DMS153 treated with DMSO at 0.1 percent for 48 hours (cell line): ENCODE data around the gene KRT17.

Source experiments
- DNase-seq: peaks from one replicate; lab custom pipeline; 2025; ENCODE audit not compliant: unreplicated experiment; lab: John Stamatoyannopoulos, UW

KRT17 gene

DNA sequence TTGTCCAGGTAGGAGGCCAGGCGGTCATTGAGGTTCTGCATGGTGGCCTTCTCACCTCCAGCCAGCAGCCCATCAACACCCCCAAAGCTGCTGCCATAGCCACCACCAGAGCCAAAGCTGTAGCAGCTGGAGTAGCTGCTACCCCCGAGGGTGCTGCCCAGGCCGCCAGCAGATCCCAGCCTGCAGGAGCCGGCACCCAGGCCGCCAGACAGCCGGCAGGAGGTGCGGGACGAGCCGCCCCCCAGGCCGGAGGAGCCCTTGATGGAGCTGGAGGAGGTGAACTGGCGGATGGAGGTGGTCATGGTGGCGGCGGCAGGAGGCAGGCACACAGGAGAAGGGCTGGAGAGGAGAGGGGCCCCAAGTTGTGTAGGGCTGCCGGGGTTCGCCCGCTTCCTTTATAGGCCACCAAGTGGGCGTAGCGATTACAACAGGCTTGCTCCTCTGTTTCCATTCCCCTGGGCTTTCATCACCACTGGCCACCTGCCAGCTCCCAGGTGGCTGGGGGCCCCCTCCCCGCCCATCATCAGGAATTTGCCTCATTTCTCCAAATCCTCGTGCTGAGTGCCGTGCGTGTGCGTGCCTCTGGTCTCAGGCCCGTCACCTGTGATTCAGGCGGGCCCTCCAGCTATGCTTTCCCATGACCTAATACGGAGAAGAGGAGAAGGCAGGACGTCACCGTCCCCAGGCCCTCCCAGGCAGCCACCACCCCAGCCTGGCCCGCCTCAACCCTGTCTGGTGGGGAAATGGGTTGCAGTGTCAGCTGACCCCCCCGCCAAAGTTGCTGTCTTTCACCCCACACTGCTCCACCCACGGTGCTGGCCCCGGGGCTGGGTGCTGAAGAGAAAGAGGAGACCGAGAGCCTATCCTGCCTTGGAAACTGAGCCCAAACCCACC lies at the start of gene KRT17:
KRT17 (minus strand) TSS at position 368 of the 894 bp plus-strand sequence; CDS start at position 302, 66 bp downstream.
- DNase-seq: peak; percentile 3

DNA sequence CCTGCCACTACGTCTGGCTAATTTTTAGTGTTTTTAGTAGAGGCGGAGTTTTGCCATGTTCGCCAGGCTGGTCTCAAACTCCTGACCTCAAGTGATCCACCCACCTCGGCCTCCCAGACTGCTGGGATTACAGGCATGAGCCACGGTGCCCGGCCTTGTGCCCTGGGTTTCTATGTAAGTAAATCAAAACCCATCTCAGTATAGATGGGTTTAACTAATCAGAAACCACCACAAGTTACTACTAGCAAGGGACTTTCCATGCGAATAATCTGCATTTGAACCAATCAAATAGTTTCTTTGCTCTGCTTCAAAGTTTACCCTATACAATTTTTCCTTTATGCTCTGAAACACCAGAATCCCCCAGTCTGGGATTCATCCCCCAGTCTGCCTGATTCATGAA lies 47.8 kb upstream of the KRT17 start:
- no peak for DNase-seq

DNA sequence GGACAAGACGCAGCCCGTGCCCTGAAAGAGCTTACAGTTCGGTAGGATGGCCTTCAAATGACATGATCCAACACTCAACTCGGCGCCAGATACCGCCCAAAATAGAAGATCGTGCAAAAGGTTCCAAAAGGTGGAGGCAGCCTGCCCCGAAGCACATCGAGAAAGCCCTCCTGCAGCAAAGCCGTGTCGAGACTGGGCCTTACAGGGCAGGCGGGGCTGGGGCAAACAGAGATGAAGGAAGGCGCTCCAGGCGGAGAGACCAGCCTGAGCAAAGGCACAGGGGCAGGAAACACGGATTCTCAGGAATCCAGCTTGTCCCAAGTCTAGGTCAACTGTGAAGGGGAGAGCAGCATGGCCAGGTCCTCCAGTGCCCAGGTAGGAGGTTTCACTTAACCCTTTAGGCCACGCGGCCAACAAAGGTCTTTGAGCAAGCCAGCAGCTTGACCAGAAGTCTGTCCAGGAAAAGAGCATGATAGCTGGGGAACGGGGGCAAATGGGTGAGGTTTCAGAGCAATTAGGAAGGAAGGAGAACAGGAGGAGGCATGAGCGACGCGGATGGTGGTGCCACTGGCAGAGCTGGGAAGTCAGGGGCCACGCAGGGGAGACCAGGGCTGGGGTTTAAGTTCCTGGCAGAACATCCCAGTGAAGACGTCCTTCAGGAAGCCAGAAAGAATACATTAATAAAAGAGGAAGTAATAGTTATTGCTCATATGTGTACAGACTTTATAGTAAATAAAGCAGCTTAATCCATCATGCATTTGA lies 43.1 kb upstream of the KRT17 start:
- DNase-seq: no peak

DNA sequence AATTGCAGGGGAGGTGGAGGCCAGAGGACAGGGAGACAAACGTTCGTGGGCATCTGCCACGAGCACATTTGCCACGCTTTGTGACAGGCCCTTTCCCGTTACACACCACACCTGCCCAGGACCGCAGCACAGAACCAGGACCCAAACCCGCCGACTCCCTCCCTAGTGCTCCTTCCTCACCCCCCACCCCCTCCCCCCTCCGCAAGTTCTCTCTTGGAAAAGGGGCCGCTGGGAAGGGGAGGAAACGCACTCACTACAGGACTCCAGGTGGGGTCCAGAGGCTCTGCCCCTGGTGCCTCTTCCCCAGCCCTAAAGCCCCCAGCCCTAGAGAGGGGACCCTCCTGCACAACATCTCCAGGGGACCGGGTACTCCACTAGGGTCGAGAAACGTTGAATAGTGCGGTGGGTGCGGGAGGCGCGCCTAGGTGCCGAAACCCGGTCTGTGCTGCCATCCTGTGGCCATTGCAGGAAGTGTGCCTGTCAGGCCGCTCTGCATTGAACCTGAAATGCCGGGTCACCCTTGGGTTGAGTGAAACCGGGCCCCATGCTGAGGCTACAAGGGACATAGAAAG lies 42.4 kb upstream of the KRT17 start:
- DNase-seq: peak; percentile 71

DNA sequence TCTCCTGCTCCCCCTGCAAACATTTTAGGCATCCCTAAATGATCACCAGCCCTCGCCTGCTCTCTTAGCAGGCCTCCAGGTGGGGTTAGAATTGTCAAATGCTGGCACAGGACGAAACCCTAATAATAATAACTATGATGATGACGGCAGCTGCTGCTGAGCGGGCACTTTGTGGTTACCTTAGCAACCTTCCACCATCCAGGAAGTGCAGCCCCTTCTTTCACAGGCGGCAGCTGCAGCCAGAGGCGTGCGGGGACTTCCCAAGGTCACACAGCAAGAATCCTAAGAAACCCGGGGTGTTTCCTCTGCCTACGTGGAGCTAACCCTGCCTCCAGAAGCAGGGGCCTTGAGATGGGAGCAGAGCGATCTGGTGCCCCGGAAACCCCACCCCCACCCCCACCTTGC lies 41.9 kb upstream of the KRT17 start:
- DNase-seq: peak; percentile 59

DNA sequence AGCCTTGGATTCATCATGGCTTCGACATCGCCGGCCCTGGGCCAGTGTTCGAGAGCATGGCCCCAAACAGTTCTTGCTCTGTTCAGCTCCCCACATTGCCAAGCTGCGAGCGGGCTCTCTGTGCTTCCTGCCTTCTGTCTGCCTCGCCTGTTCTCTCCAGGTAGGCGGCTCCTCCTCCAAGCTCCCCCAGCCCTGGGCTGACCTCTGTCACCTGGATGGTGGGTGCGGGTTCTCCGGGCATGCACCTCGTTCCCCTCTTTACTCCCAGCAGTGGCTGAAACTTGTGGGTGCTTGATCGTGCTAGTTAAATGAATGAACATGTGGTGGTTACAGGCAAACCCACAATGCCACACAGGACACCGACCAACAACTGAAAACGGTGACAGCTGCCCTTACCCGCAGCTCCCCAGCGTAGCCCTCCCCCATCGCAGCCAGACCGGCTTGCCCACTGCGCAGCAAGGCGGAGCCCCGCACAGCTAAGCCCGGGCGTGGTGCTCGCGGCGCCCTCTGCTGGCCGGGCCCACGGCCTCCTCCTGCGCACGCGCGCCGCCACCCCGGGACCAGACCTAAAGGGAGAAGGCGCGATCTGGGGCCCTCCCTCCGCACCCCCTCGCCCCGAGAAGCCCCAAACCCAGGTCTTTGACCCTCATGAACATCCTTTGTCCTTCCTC lies 41.3 kb upstream of the KRT17 start:
- peak; percentile 70 for DNase-seq

DNA sequence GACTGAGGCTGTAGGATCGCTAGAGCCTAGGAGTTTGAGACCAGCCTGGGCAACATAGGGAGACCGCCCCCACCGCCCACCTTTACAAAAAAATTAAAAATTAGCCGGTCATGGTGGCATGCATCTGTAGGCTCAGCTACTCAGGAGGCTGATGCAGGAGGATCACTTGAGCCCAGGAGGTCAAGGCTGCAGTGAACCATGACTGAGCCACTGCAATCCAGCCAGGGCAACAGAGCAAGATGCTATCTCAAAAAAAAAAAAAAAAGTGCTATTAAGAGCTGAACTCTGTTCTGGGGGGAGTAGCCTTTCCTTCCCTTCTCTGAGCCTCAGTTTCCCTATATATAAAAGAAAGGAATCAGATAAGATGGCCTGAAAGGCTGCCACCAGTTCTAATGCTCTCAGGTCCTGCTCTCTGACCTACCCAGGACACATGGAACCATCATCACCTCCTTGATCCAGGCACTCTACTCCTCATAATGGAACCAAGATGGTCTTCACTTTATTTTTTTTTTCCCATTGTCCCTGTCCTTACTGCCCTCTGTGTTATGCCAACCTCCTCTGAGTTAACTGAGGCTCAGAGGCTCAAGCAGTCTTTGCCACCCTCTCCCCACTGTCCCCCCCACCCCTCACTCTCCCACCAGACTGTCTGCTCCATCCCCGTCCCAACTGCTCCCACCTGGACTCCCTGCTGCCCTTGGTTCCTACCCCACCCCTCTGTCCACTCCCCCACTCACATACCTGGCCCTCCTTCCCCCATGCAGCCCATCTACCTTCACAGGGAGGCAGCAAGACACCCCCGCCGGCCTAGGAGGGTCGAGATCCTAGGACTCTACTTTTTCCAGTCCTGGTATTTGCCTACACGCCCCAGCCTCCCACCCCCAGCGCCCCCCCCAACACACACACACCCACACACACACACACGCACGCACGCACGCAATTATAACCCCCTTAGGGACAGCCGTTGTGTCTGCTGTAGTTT lies 40.5 kb upstream of the KRT17 start:
- no peak for DNase-seq

DNA sequence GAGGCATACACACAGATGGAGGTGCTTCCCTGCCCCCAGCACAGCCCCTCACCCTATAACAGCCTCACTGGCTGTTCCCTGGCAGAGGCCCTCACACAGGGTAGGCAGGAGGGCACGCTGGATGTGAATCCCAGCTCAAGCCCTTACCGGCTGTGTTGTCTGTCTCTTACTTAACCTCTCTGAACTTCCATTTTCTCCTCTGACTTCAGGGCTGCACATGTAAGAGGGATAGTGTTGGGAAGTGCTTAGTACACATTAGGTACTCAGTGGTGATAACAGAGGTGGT lies 39.7 kb upstream of the KRT17 start:
- DNase-seq: no peak

DNA sequence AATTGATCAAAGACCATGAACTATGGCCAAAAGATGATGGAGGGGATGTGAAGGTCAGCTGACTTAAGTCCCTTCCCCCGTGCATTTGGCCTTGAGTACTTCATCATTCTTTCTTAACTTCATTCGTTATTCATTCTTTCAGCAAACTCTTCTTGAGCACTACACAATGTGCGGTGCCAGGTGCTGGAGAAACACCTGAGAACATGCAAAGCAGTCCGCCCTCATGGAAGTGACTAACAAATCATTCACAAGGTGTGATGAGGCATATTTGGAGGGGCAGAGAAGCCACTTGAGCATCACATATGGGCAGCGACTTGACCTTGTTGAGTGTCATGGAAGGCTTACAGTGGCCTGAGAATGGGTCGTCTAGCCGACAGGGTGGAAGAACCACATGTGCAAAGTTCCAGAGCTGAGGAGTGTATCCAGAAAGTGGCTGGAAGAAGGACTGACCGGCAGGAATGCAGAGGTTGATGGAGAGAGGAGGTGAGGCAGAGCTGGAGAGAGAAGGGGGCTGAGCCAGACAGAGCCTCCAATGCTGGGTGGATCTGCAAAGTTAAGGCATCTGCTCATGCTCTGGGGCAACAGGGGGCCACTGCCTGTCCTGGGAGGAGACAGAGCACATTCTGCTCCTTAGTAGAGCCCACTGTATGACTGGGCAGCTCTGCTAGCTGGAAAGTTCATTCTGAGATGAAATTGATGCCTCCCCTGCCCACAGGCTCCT lies 39.2 kb upstream of the KRT17 start:
- DNase-seq: no peak

DNA sequence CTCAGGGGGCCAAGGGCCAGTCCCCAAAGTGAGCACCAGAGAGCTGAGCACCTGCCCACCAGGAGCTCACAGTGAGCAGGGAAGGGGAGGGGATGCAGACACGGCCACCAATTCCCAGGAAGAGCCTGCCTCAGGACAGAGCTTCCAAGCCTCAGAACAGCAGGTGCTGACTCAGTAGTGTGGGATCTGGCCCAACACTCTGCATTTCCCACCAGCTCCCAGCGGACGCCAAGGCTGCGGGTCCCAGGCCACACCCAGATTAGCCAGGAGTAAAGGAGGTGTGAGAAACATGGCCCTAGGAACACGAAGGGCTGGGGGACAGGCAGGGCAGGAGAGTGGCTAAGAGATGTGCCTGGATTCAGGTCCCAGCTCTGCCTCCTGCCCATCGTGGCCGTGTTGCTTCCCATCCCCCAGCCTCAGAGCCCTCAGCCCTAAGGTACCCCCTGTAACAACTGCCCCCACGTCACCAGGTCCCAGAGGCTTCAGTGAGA lies 35.9 kb upstream of the KRT17 start:
- no peak for DNase-seq

DNA sequence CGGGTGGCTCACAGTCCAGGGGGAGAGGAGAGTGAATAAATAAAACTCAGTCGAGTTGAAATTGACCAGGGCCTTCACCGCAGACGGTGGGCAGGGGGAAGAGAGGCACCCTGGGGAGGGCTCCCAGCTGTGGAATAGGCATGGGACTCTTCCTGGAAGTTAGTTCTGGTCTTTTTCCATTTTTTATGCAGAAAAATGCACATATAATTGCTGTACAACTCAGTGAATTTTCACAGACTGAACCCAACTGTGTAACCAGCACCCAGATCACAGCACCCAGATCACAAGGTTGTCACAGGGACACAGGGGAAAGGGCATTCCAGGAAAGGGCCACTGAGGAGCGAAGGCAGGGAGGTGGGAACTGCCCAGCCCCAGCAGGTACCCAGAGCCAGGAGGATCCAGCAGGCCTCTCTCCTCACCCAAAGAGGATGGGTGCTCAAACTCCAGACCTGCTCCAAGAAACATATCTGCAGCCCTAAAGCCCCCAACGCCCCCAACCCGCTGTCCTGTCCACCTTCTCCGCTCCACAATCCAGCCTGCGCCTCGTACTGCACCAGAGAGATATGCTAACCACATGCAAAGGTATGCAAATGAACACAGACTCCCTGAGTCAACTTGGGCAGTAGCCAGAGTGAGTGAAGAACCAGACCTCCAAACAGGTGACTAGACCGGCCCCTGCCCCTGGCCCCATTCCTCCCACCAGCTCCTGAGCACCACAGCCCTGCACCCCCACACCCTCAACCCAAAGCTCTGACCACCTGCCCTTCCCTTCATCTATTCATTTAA lies 35.2 kb upstream of the KRT17 start:
- DNase-seq: no peak

DNA sequence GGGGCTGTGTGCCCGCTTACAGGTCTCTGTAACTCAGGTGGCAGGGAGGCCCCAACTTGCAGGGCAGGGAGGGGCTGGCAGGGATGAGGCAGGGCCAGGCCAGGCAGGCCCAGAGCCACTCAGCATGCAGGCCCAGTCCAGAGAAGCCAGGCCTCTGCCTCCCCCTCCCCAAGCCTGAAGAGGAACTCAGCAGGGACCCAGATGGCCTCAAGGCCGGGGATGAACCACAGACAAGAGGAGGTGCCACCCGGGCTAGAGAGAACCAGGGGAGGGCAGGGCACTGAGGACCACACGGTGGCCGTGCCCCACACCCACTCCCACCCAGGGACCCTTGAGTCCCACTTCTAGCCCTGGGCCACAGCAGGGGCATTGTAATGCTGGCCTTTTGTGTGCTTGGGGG lies 34.5 kb upstream of the KRT17 start:
- DNase-seq: no peak

DNA sequence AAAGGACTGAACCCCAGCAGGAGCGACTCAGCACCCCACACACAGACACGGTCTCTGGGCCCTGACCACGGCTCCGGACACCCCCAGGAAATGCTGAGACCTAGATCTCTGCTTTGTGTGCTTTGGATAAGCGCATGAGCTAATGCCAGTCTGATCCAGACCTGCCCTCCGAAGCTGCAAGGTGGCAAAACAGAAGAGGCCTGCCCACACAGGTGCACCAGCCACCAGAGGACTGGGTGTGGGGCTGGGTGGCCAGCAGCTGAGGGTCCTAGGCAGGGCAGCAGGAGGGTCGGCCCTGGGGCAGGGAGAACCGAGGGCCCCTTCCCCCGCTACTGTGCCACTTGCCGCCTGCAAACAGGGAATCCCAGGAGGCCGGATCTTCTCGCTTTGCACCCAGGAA lies 33.6 kb upstream of the KRT17 start:
- DNase-seq: no peak

DNA sequence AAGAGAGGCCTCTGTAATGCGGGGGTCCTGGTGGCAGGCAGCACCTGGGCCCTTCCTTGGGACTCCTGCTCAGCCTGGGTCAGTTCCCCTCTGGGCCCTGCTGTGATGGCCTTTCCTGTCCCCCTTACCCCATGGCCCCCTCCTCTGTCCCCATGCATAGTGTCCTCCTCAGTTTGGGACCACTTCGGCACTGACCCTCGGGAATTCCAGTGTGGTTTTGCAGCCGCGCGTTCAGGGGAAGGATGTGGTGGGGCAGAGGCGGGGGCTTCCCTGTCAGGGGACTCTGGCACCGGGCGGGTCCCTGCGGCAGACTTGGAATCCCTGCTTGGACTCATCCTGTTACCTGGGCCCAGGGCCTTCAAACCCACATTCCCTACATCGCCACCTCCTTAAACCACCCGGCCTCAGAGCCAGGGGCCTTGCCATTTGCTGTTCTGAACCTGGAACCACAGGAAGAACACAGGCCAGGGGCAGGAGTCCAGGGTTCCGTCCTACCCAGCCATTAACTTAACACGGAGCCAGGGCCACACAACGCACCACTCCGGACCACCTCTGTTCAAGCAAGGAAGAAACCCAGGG lies 32.9 kb upstream of the KRT17 start:
- no peak for DNase-seq

DNA sequence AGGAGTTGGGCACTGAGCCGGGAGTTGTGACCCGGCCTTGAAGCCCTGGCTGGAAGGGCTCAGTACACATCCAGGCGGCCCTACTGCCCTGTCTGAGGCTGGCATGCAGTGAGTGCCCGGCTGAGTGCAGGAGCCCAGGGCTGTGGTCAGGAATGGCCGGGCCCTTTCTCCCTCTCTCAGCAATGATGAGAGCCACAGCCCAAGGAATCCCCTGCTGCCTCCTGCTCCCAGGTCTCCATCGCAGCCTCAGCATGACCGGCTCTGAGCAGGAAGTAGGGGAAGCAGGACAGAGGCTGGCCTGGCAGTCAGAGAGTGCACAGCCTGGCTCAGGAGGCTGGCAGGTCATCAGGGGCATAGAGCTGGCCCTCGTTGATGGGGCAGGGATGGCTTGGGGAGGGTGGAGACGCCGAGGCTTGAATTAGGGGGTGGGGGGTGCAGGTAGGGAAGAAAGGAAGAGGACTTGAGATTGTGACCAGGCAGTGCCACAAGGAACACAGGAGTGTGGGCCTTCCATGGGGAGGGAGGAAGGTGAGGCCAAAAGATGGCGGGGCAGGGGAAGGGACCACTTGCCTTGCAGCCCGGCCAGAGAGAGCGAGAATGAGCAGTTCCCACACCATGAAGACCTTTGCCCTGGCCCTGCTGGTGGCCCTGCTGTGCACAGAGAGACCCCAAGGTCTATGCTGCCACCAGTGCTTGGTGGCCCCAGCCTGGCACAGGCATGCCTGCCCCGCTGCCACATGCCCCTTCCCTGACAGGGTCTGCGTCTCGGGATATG lies 32.1 kb upstream of the KRT17 start:
- no peak for DNase-seq

DNA sequence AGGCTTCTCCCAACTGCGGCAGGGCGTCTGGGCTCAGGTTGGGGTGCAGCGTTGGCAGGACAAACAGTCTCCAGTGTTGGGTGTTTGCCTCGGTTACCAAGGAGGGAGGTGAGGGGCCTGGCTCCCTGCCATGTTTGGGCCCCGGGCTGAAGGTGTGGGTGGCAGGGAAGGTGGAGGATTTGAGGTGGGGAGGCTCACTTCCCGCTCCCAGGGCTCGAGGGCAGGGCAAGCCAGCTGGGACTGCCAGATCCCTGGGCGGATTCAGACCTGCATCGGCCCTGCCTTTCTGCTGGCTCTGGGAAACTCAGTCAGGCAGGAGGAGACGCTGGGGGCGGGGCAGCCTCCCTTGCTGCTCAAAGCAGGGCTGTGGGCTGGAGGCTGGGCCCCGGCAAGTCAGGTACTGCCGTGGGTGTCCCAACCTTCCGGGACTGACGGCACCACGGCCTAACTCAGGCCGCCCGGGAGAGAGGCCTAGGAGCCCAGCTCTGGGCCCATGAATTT lies 31.3 kb upstream of the KRT17 start:
- peak; percentile 59 for DNase-seq
